ENCODE results near the gene TRIAP1.

DNA sequence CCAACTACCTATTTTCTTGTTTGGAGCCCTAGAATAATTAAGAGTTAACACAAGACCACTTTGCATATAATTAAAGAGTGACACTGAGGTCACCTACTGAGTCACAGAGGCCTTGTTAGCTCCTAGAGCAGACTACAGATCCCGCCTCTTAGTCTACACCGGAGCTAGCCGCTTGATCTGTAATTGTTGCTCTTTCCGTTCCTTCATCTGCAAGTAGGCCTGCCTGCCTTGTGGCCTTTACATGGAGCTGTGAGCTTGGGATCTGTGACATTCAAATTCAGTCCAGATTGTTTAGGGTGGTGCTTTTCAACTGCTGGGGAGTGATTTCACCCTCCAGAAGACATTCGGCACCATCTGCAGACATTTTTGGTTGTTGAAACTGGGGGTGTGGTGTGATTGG, 44.1 kb upstream of the TRIAP1 start:
- TF ChIP-seq, protein P1, sequence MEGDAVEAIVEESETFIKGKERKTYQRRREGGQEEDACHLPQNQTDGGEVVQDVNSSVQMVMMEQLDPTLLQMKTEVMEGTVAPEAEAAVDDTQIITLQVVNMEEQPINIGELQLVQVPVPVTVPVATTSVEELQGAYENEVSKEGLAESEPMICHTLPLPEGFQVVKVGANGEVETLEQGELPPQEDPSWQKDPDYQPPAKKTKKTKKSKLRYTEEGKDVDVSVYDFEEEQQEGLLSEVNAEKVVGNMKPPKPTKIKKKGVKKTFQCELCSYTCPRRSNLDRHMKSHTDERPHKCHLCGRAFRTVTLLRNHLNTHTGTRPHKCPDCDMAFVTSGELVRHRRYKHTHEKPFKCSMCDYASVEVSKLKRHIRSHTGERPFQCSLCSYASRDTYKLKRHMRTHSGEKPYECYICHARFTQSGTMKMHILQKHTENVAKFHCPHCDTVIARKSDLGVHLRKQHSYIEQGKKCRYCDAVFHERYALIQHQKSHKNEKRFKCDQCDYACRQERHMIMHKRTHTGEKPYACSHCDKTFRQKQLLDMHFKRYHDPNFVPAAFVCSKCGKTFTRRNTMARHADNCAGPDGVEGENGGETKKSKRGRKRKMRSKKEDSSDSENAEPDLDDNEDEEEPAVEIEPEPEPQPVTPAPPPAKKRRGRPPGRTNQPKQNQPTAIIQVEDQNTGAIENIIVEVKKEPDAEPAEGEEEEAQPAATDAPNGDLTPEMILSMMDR (IDR thresholded peaks at IDR 0.05), result no peak
- no peak for TF ChIP-seq ZFX (IDR thresholded peaks at IDR 0.05; ENCODE audit: borderline replicate concordance)

Data from 22Rv1 (cell line).